Measurements from ENCODE around the gene OR1N1. TPM values are rescaled to one million over a fixed set of nuclear protein-coding genes. Genes with fewer than 3 reads are reported as not detected.

Gene OR1N1
- total RNA-seq, 1 experiment from 2014 or later = not detected

DNA sequence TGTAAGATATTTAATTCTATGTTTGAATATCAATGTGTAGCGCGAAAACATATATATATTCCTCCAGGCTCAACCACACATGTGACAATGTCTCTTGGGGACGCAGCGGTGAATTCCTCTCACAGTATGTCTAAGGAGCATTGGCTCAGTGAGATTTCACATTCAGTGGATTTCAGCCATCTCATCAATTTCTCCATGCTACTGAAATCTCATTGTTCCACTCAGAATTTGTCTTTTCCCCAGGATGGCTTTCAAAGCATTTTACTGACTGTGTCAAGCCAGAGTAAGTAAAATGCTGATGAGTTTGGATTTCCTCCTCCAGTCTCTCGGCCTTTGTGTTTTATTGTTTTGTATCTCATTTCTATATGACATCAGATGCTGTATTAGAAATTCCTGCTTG, 48.0 kb downstream of the OR1N1 start:
- ATAC-seq = no peak
- Histone ChIP-seq H3K36me3 (ENCODE audit: low read depth, low read length) (no peaks in the 10 kb centered on the region), H3K79me2 (ENCODE audit: low read length) (no peaks in the 10 kb centered on the region), H3K27ac (ENCODE audit: low read length) (no peak overlapping the region), H4K20me1 (ENCODE audit: low read length) (no peaks in the 10 kb centered on the region), H2AFZ (ENCODE audit: low read length) (no peak overlapping the region), H3K4me1 (ENCODE audit: insufficient read depth, low read length) (no peaks in the 10 kb centered on the region), H3K27me3 (ENCODE audit: low read length) (peaks cover 9% of the 10 kb centered on the region; the same call in 1 of the 2 replicates), H3K9me3 (ENCODE audit: low read length) (no peaks in the 10 kb centered on the region), H3F3A (ENCODE audit: low read length, unreplicated experiment) (no peaks in the 10 kb centered on the region), H3K4me2 (ENCODE audit: low read length) (no peak overlapping the region), H3K4me3 (ENCODE audit: low read length) (no peak overlapping the region), H3K9ac (ENCODE audit: low read length) (no peak overlapping the region), H3K9me2 (replicated peaks; ENCODE audit: low read length) (no peaks in the 10 kb centered on the region)
- BruUV-seq (replicated peaks) = no TSS peak
- POLR2A ChIA-PET (ENCODE audit: unreplicated experiment) = no interaction called here
- no peak for TF ChIP-seq CTCF (conservative IDR thresholded peaks at IDR 0.05; ENCODE audit: low read depth, low read length)
- TF ChIP-seq EZH2 (IDR thresholded peaks at IDR 0.05; ENCODE audit: low read length, unreplicated experiment) = no peak
- TF ChIP-seq EZH2phosphoT487 (IDR thresholded peaks at IDR 0.05; ENCODE audit: borderline replicate concordance, low read length) = no peak
- CTCF ChIA-PET = no interaction called here
- intact Hi-C loops (cut with micrococcal nuclease) = no loop called here
- no peak for DNase-seq

DNA sequence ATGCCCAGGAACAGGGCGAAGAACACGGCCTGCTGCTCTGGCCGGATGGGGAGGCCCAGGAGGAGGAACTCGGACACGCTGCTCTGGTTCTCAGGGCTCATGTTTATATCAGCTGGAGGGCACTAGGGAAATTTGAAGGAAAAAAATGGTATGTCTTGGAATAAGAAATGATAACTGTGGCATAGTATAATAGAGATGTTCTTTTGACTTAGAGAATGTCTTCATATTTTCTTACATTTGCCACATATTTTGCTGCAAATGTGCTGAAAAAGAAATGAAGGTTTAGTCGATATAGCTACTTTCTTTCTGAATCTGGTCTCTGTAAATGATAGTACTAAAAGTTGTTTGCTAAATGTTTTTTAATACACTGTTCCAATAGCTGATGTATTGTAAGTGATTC, 49.3 kb downstream of the OR1N1 start, which contains the start of gene OR1J1:
OR1J1 (minus strand) TSS at position 101 of the 400 bp plus-strand sequence; CDS start at position 101, 0 bp downstream.
- Histone ChIP-seq H3K36me3 (ENCODE audit: low read depth, low read length) (no peaks in the 10 kb centered on the region), H3K79me2 (ENCODE audit: low read length) (no peaks in the 10 kb centered on the region), H2AFZ (ENCODE audit: low read length) (no peak within 1 kb of the TSS), H3K27me3 (ENCODE audit: low read length) (peaks cover 9% of the 10 kb centered on the region; the same call in 1 of the 2 replicates), H3K4me3 (ENCODE audit: low read length) (no peak within 1 kb of the TSS), H3K4me1 (ENCODE audit: insufficient read depth, low read length) (no peaks in the 10 kb centered on the region), H3K9me2 (replicated peaks; ENCODE audit: low read length) (no peaks in the 10 kb centered on the region), H3F3A (ENCODE audit: low read length, unreplicated experiment) (no peaks in the 10 kb centered on the region), H3K27ac (ENCODE audit: low read length) (no peak within 1 kb of the TSS), H3K4me2 (ENCODE audit: low read length) (no peak within 1 kb of the TSS), H3K9me3 (ENCODE audit: low read length) (no peaks in the 10 kb centered on the region), H3K9ac (ENCODE audit: low read length) (no peak within 1 kb of the TSS), H4K20me1 (ENCODE audit: low read length) (no peaks in the 10 kb centered on the region)
- no peak for DNase-seq
- no peak for ATAC-seq
- intact Hi-C loops (cut with micrococcal nuclease) = no loop called here
- ChIA-PET CTCF (no interaction called here), POLR2A (ENCODE audit: unreplicated experiment) (no interaction called here)
- TF ChIP-seq EZH2phosphoT487 (IDR thresholded peaks at IDR 0.05; ENCODE audit: borderline replicate concordance, low read length) (no peak), EZH2 (IDR thresholded peaks at IDR 0.05; ENCODE audit: low read length, unreplicated experiment) (no peak), CTCF (conservative IDR thresholded peaks at IDR 0.05; ENCODE audit: low read depth, low read length) (no peak)
- no TSS peak for BruUV-seq (replicated peaks)

- CTCF ChIA-PET = no interaction called here
- H3K4me3 ChIP-seq (ENCODE audit: low read length) = no peak overlapping the region
Measured at GRCh38 chr9:122477346-122477745, 49.7 kb downstream of the OR1N1 start.

More at GRCh38 chr9:122477346-122477745, 49.7 kb downstream of the OR1N1 start:
- Histone ChIP-seq H2AFZ (ENCODE audit: low read length) (no peak overlapping the region), H3K9me2 (replicated peaks; ENCODE audit: low read length) (no peaks in the 10 kb centered on the region), H3K36me3 (ENCODE audit: low read depth, low read length) (no peaks in the 10 kb centered on the region), H3K79me2 (ENCODE audit: low read length) (no peaks in the 10 kb centered on the region), H3K9ac (ENCODE audit: low read length) (no peak overlapping the region), H3K4me2 (ENCODE audit: low read length) (no peak overlapping the region), H3K27me3 (ENCODE audit: low read length) (peaks cover 9% of the 10 kb centered on the region; the same call in 1 of the 2 replicates), H3F3A (ENCODE audit: low read length, unreplicated experiment) (no peaks in the 10 kb centered on the region), H3K9me3 (ENCODE audit: low read length) (no peaks in the 10 kb centered on the region), H3K4me1 (ENCODE audit: insufficient read depth, low read length) (no peaks in the 10 kb centered on the region), H3K27ac (ENCODE audit: low read length) (no peak overlapping the region), H4K20me1 (ENCODE audit: low read length) (no peaks in the 10 kb centered on the region)
- no TSS peak for BruUV-seq (replicated peaks)
- no peak for DNase-seq
- TF ChIP-seq EZH2phosphoT487 (IDR thresholded peaks at IDR 0.05; ENCODE audit: borderline replicate concordance, low read length) = no peak
- no peak for TF ChIP-seq CTCF (conservative IDR thresholded peaks at IDR 0.05; ENCODE audit: low read depth, low read length)
- no peak for TF ChIP-seq EZH2 (IDR thresholded peaks at IDR 0.05; ENCODE audit: low read length, unreplicated experiment)
- intact Hi-C loops (cut with micrococcal nuclease) = no loop called here
- POLR2A ChIA-PET (ENCODE audit: unreplicated experiment) = no interaction called here
- ATAC-seq = no peak
